Neural cell (in vitro differentiated cells): ENCODE data around the gene CCDC12.

Experiments
- CTCF ChIP-seq: fragments of 450-650 bp; IDR thresholded peaks from 2 replicates; pipeline ENCODE4 v1.5.1; 2014; ENCODE audit warnings: antibody characterized with exemption, mild to moderate bottlenecking, moderate library complexity; ENCODE audit not compliant: poor library complexity, severe bottlenecking
- MXI1 ChIP-seq: fragments of 450-650 bp; conservative IDR thresholded peaks from 2 replicates; pipeline ENCODE4 v1.6.1; 2014; ENCODE audit warnings: antibody characterized with exemption, mild to moderate bottlenecking; ENCODE audit not compliant: poor library complexity, severe bottlenecking
- REST ChIP-seq: IDR thresholded peaks from 2 replicates; pipeline ENCODE4 v1.6.1; 2012; ENCODE audit warnings: borderline replicate concordance
- TAF1 ChIP-seq: IDR thresholded peaks from 2 replicates; pipeline ENCODE4 v1.6.1; 2012; ENCODE audit warnings: low read depth

- TF ChIP-seq MXI1 (no peak), CTCF (no peak), REST (no peak), TAF1 (no peak)
Observed at GRCh38 chr3:47017504-47018268, 41.1 kb upstream of the CCDC12 start.
